Bronchial epithelial cell (primary cell): ENCODE results near the gene GPALPP1. TPM values are rescaled to one million over a fixed set of nuclear protein-coding genes. Genes with fewer than 3 reads are reported as not detected.
"Not testable (repeated sequence)": the region's sequence is repeated elsewhere in the genome, so short reads cannot be mapped to it uniquely, and the experiment has no call there.

ENCODE experiments used
- DNase-seq: peaks from one replicate; pipeline ENCODE4 v3.0.0-alpha.2; 2010; ENCODE audit warnings: low read depth
- FAIRE-seq: peaks from 2 replicates; lab custom pipeline; 2011; peaks lifted over from hg19 to GRCh38; lab: Jason Lieb, UNC
- H3K27me3 ChIP-seq: 2 replicates; pipeline ENCODE4 v1.5.1; 2011; ENCODE audit warnings: low read length; ENCODE audit not compliant: control insufficient read depth, insufficient read depth
- H3K36me3 ChIP-seq: 2 replicates; pipeline ENCODE4 v1.5.1; 2011; ENCODE audit warnings: low read length; ENCODE audit not compliant: control insufficient read depth, insufficient read depth
- H3K4me3 ChIP-seq: 2 replicates; pipeline ENCODE4 v1.5.1; 2011; ENCODE audit warnings: mild to moderate bottlenecking, low read depth, low read length, control low read depth
- total RNA-seq: library from RNA; depleted of rRNA; stranded (reverse); fragments of >200 nt; gene quantifications from 2 replicates; pipeline ENCODE4 v1.2.1, GENCODE V29; 2014
- TF ChIP-seq, protein P1 (sequence below): IDR thresholded peaks from 2 replicates; pipeline ENCODE4 v1.5.1; 2011; ENCODE audit warnings: mild to moderate bottlenecking, moderate library complexity, low read length, control low read depth, inconsistent platforms; ENCODE audit not compliant: insufficient read depth, severe bottlenecking

GPALPP1 gene
- total RNA-seq, 1 donor from 2014 or later: 16.1 TPM

DNA sequence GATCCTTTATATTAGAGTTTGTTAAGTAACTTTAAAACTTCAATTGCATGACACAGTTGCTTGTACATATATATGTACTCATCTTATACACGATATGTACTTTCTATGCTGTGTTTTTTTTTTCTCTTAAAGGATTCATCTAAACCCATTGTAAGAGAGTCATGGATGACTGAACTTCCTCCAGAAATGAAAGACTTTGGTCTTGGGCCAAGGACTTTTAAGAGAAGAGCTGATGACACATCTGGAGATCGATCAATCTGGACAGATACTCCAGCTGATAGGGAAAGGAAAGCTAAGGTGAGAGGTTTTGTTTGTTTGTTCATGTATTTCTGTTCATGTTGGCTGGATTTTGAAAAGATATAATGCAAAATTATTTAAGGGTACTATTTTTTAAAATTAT lies 26.0 kb downstream of the GPALPP1 start:
- H3K4me3 ChIP-seq: no peak overlapping the region
- H3K27me3 ChIP-seq: no peaks in the 10 kb centered on the region
- TF ChIP-seq, protein P1, sequence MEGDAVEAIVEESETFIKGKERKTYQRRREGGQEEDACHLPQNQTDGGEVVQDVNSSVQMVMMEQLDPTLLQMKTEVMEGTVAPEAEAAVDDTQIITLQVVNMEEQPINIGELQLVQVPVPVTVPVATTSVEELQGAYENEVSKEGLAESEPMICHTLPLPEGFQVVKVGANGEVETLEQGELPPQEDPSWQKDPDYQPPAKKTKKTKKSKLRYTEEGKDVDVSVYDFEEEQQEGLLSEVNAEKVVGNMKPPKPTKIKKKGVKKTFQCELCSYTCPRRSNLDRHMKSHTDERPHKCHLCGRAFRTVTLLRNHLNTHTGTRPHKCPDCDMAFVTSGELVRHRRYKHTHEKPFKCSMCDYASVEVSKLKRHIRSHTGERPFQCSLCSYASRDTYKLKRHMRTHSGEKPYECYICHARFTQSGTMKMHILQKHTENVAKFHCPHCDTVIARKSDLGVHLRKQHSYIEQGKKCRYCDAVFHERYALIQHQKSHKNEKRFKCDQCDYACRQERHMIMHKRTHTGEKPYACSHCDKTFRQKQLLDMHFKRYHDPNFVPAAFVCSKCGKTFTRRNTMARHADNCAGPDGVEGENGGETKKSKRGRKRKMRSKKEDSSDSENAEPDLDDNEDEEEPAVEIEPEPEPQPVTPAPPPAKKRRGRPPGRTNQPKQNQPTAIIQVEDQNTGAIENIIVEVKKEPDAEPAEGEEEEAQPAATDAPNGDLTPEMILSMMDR: no peak
- no peak for FAIRE-seq
- peak; percentile 12 for DNase-seq
- peaks cover 7% of the 10 kb centered on the region for H3K36me3 ChIP-seq

DNA sequence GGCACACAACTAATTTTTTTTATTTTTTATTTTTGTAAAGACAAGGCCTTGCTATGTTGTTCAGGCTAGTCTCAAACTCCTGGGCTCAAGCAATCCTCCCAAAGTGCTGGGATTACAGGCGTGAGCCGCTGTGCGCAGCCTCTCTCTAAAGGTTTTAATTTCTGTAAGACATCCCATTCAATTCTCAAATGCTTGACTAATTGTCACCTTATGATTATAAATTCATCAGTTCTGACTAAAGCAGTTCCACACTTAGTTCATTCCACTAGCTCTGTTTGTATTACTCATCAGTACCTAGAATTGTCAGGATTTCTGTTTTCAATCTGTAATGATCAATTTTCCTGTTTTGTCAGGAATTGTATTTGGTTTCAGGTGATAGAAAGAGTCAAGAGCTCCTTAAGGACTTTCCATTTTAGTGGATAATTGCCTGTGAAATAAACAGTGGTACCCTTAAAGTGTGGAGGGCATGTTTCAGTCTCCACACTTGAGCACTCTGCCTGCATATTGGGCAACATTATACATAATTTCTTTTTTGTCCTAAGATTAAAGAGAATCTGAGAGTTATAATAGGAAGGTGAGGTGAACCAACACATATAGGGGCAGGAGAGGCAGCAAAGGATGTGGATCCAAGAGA lies 27.6 kb downstream of the GPALPP1 start:
- peaks cover 3% of the 10 kb centered on the region for H3K36me3 ChIP-seq
- TF ChIP-seq, protein P1: no peak
- no peaks in the 10 kb centered on the region for H3K27me3 ChIP-seq
- no peak overlapping the region for H3K4me3 ChIP-seq
- FAIRE-seq (no peak), DNase-seq (no peak)

DNA sequence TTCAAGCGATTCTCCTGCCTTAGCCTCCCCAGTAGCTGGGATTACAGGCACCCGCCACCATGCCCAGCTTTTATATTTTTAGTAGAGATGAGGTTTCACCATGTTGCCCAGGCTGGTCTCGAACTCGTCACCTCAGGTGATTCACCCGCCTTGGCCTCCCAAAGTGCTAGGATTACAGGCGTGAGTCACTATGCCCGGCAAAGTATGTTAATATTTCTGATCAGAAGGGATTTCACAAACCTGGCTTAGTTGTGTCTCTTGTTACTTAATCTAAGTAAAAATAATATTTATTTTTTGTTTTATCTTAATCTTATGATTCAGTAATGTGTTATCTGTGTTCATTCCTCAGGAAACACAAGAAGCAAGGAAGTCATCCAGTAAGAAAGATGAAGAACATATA lies 30.6 kb downstream of the GPALPP1 start:
- not testable (repeated sequence) for H3K4me3 ChIP-seq, H3K36me3 ChIP-seq, H3K27me3 ChIP-seq, FAIRE-seq
- DNase-seq: peak; percentile 5

DNA sequence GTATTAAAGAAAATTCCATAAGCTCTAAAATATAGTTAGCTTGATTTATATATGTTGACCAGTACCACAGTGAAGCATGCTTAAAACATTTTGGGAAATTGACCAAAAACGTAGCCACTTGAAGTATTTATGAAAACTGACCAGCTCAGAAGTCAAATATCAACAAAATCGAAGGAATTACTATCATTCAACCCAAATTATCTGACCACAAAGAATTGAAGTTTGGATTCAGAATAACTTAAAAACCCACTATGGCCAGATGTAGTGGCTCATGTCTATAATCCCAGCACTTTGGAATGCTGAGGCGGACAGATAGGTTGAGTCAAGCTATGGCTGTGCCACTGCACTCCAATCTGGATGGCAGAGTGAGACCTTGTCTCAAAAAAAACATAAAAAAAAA lies 31.9 kb downstream of the GPALPP1 start:
- H3K36me3 ChIP-seq: no peaks in the 10 kb centered on the region
- no peak for DNase-seq
- no peaks in the 10 kb centered on the region for H3K27me3 ChIP-seq
- H3K4me3 ChIP-seq: no peak overlapping the region
- no peak for FAIRE-seq
- TF ChIP-seq, protein P1: no peak

DNA sequence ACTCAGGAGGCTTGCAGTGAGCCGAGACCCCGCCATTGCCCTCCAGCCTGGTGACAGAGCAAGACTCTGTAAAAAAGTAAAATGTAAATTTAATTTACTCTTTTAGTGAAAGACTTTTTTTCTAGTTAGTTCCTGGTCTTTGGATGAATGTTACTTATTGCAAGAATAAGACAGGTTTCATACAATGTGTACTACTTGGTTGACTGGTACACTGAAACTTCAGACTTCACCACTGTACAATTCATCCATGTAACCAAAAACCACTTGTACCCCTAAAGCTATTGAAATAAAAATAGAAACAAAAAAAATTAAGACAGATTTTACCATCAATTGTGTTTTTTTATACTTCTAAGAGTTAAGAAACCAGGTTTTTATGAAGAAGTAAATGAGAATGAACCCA lies 35.5 kb downstream of the GPALPP1 start:
- DNase-seq (no peak), FAIRE-seq (no peak)
- Histone ChIP-seq H3K27me3 (no peaks in the 10 kb centered on the region), H3K36me3 (no peaks in the 10 kb centered on the region), H3K4me3 (no peak overlapping the region)
- TF ChIP-seq, protein P1: no peak

DNA sequence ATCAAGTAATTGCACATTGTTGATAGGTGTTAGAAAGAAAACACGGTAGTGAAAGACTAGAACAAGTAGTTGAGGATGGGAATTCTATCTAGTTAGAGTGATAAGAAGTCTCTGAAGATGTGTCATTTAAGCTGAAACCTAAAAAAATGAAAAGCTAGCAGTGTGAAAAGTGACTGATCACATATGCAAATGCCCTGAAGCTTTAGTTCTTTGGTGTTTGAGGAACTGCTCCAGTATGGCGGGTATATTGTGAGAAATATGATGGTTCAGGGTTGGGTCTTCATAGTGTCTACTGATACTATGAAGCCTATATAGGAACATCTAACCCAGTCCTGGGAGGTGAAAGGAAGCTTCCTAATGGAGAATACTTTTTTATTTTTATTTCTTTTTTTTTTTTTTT lies 45.0 kb downstream of the GPALPP1 start:
- TF ChIP-seq, protein P1: no peak
- Histone ChIP-seq H3K4me3 (no peak overlapping the region), H3K27me3 (no peaks in the 10 kb centered on the region), H3K36me3 (no peaks in the 10 kb centered on the region)
- DNase-seq (no peak), FAIRE-seq (no peak)
